ENCODE data around the gene EIF5.

- TF ChIP-seq POLR2AphosphoS5 (IDR thresholded peaks at IDR 0.05; ENCODE audit: low read depth, low read length) (no peak), POLR2A (IDR thresholded peaks at IDR 0.05; ENCODE audit: low read depth, low read length) (no peak)
Observed at GRCh38 chr14:103360548-103360947, 26.5 kb downstream of the EIF5 start.
